IPS-20b (cell line): ENCODE data around the gene TRIAP1.
"Not testable (repeated sequence)": the region's sequence is repeated elsewhere in the genome, so short reads cannot be mapped to it uniquely, and the experiment has no call there.

Source experiments
- H3K27ac ChIP-seq: one replicate; pipeline ENCODE4 v1.5.1; 2013; ENCODE audit warnings: low read length
- H3K27me3 ChIP-seq: 2 replicates; pipeline ENCODE4 v1.6.1; 2013; ENCODE audit warnings: mild to moderate bottlenecking, low read length, inconsistent platforms; ENCODE audit not compliant: insufficient read depth
- H3K36me3 ChIP-seq: 2 replicates; pipeline ENCODE4 v1.6.1; 2013; ENCODE audit warnings: low read depth, mild to moderate bottlenecking, inconsistent platforms, low read length, moderate library complexity; ENCODE audit not compliant: insufficient read depth
- H3K4me1 ChIP-seq: 2 replicates; pipeline ENCODE4 v1.6.1; 2013; ENCODE audit warnings: mild to moderate bottlenecking, control low read depth, inconsistent platforms, low read length, moderate library complexity; ENCODE audit not compliant: insufficient read depth
- H3K4me3 ChIP-seq: 2 replicates; pipeline ENCODE4 v1.5.1; 2013; ENCODE audit warnings: mild to moderate bottlenecking, low read length, inconsistent platforms
- H3K9ac ChIP-seq: 2 replicates; pipeline ENCODE4 v1.6.1; 2013; ENCODE audit warnings: low read depth, mild to moderate bottlenecking, inconsistent platforms, low read length, moderate library complexity
- H3K9me3 ChIP-seq: 2 replicates; pipeline ENCODE4 v1.6.1; 2013; ENCODE audit warnings: mild to moderate bottlenecking, low read depth, low read length, inconsistent platforms; ENCODE audit not compliant: insufficient read depth

Gene TRIAP1

GRCh38 chr12:120466560-120467315, 20.6 kb upstream of the TRIAP1 start:
- Histone ChIP-seq H3K9me3 (no peaks in the 10 kb centered on the region), H3K9ac (no peak overlapping the region), H3K27ac (no peak overlapping the region), H3K4me1 (peaks cover 4% of the 10 kb centered on the region; the same call in 1 of the 2 replicates), H3K36me3 (peaks cover 58% of the 10 kb centered on the region), H3K4me3 (no peak overlapping the region), H3K27me3 (no peaks in the 10 kb centered on the region)

- H3K9me3 ChIP-seq = no peaks in the 10 kb centered on the region
- H3K9ac ChIP-seq = no peak overlapping the region
- no peak overlapping the region for H3K27ac ChIP-seq
- H3K4me3 ChIP-seq = no peak overlapping the region
- peaks cover 4% of the 10 kb centered on the region; the same call in 1 of the 2 replicates for H3K4me1 ChIP-seq
- H3K27me3 ChIP-seq = no peaks in the 10 kb centered on the region
- H3K36me3 ChIP-seq = peaks cover 68% of the 10 kb centered on the region
Measured at GRCh38 chr12:120465756-120466155, 19.6 kb upstream of the TRIAP1 start.

- H3K36me3 ChIP-seq = peaks cover 87% of the 10 kb centered on the region
- no peaks in the 10 kb centered on the region for H3K27me3 ChIP-seq
- no peak overlapping the region for H3K27ac ChIP-seq
- H3K9me3 ChIP-seq = no peaks in the 10 kb centered on the region
- no peak overlapping the region for H3K4me3 ChIP-seq
- H3K9ac ChIP-seq = no peak overlapping the region
- peaks cover 4% of the 10 kb centered on the region; the same call in 1 of the 2 replicates for H3K4me1 ChIP-seq
Measured at GRCh38 chr12:120463712-120464111, 17.5 kb upstream of the TRIAP1 start.

- no peak overlapping the region for H3K4me3 ChIP-seq
- no peaks in the 10 kb centered on the region for H3K9me3 ChIP-seq
- no peak overlapping the region for H3K27ac ChIP-seq
- H3K36me3 ChIP-seq = peaks cover 93% of the 10 kb centered on the region
- H3K9ac ChIP-seq = no peak overlapping the region
- H3K27me3 ChIP-seq = no peaks in the 10 kb centered on the region
- no peaks in the 10 kb centered on the region for H3K4me1 ChIP-seq
Measured at GRCh38 chr12:120462099-120462640, 16.0 kb upstream of the TRIAP1 start.

- peaks cover 92% of the 10 kb centered on the region for H3K36me3 ChIP-seq
- no peaks in the 10 kb centered on the region for H3K9me3 ChIP-seq
- H3K27me3 ChIP-seq = no peaks in the 10 kb centered on the region
- H3K9ac ChIP-seq = no peak overlapping the region
- no peak overlapping the region for H3K4me3 ChIP-seq
- H3K4me1 ChIP-seq = no peaks in the 10 kb centered on the region
- no peak overlapping the region for H3K27ac ChIP-seq
Measured at GRCh38 chr12:120460157-120460556, 14.0 kb upstream of the TRIAP1 start.

- Histone ChIP-seq H3K9ac (no peak overlapping the region), H3K36me3 (peaks cover 87% of the 10 kb centered on the region)
Measured at GRCh38 chr12:120457133-120457532, 10.9 kb upstream of the TRIAP1 start.

GRCh38 chr12:120455302-120455701, 9.1 kb upstream of the TRIAP1 start:
- Histone ChIP-seq H3K36me3 (peaks cover 74% of the 10 kb centered on the region), H3K27me3 (no peaks in the 10 kb centered on the region), H3K27ac (no peak overlapping the region), H3K4me1 (no peaks in the 10 kb centered on the region), H3K9ac (no peak overlapping the region), H3K9me3 (no peaks in the 10 kb centered on the region), H3K4me3 (no peak overlapping the region)

More at GRCh38 chr12:120457133-120457532, 10.9 kb upstream of the TRIAP1 start:
- Histone ChIP-seq H3K4me3 (no peak overlapping the region), H3K4me1 (no peaks in the 10 kb centered on the region), H3K9me3 (no peaks in the 10 kb centered on the region), H3K27me3 (no peaks in the 10 kb centered on the region), H3K27ac (no peak overlapping the region)

- H3K9me3 ChIP-seq = no peaks in the 10 kb centered on the region
- peaks cover 76% of the 10 kb centered on the region for H3K36me3 ChIP-seq
- H3K27ac ChIP-seq = no peak overlapping the region
- no peaks in the 10 kb centered on the region for H3K27me3 ChIP-seq
- no peaks in the 10 kb centered on the region for H3K4me1 ChIP-seq
- no peak overlapping the region for H3K4me3 ChIP-seq
- H3K9ac ChIP-seq = no peak overlapping the region
Measured at GRCh38 chr12:120453977-120454376, 7.8 kb upstream of the TRIAP1 start.

- Histone ChIP-seq H3K9me3 (no peaks in the 10 kb centered on the region), H3K27ac (no peak overlapping the region)
Measured at GRCh38 chr12:120453060-120453750, 7.0 kb upstream of the TRIAP1 start.

GRCh38 chr12:120452524-120452923, 6.3 kb upstream of the TRIAP1 start:
- H3K27me3 ChIP-seq, H3K9ac ChIP-seq, H3K27ac ChIP-seq, H3K9me3 ChIP-seq, H3K4me1 ChIP-seq, H3K4me3 ChIP-seq: not testable (repeated sequence)
- peaks cover 71% of the 10 kb centered on the region for H3K36me3 ChIP-seq

More at GRCh38 chr12:120453060-120453750, 7.0 kb upstream of the TRIAP1 start:
- H3K36me3 ChIP-seq = peaks cover 71% of the 10 kb centered on the region
- no peak overlapping the region for H3K4me3 ChIP-seq
- no peak overlapping the region for H3K9ac ChIP-seq
- H3K4me1 ChIP-seq = no peaks in the 10 kb centered on the region
- no peaks in the 10 kb centered on the region for H3K27me3 ChIP-seq

GRCh38 chr12:120447992-120448391, 1.8 kb upstream of the TRIAP1 start:
- Histone ChIP-seq H3K9ac (no peak overlapping the region), H3K4me3 (peak overlapping the region; percentile 94; the same call in 1 of the 2 replicates), H3K36me3 (peaks cover 58% of the 10 kb centered on the region)

GRCh38 chr12:120446844-120447178, 627 bp upstream of the TRIAP1 start:
- Histone ChIP-seq H3K4me3 (peak overlapping the region; percentile 94), H3K36me3 (peaks cover 55% of the 10 kb centered on the region), H3K9ac (peak overlapping the region; percentile 98), H3K27ac (peak overlapping the region; percentile 63)
- H3K4me1 ChIP-seq, H3K27me3 ChIP-seq, H3K9me3 ChIP-seq: not testable (repeated sequence)

More at GRCh38 chr12:120447992-120448391, 1.8 kb upstream of the TRIAP1 start:
- no peaks in the 10 kb centered on the region; the same call in 1 of the 2 replicates for H3K4me1 ChIP-seq
- no peaks in the 10 kb centered on the region for H3K9me3 ChIP-seq
- H3K27me3 ChIP-seq = no peaks in the 10 kb centered on the region
- no peak overlapping the region for H3K27ac ChIP-seq
